K562 (cell line): ENCODE data around the gene WAS. TPM values are rescaled to one million over a fixed set of nuclear protein-coding genes. Genes with fewer than 3 reads are reported as not detected.
A peak's percentile ranks its signal among the peaks of the same experiment; 100 is the strongest.

Source experiments
- FOS ChIP-seq: IDR thresholded peaks from 3 replicates; pipeline ENCODE4 v1.6.1; 2011; ENCODE audit not compliant: insufficient read length; ENCODE audit errors: extremely low read depth
- FOSL1 ChIP-seq: fragments of 200-800 bp; sonication (Bioruptor generic); conservative IDR thresholded peaks from 2 replicates; pipeline ENCODE4 v1.6.1; 2016; ENCODE audit warnings: missing genetic modification characterization, missing compliant biosample characterization
- JUND ChIP-seq, 2 experiments: IDR thresholded peaks; 2 replicates in 1 of 2; 3 replicates in 1 of 2; pipeline ENCODE4 v1.6.1; 2011; ENCODE audit warnings: borderline replicate concordance in 2 of 2, low read depth in 2 of 2, low read length in 2 of 2, improper control_type of control experiment in 1 of 2, missing biosample characterization in 1 of 2, missing genetic modification characterization in 1 of 2, missing genetic modification reagents in 1 of 2
- NCOA1 ChIP-seq: fragments of 450-650 bp; IDR thresholded peaks from 2 replicates; pipeline ENCODE4 v1.6.1; 2016; ENCODE audit warnings: low read depth
- NFE2 ChIP-seq: IDR thresholded peaks from 2 replicates; pipeline ENCODE4 v1.6.1; 2014; ENCODE audit warnings: antibody characterized with exemption, low read depth
- POLR2AphosphoS2 ChIP-seq: IDR thresholded peaks from 2 replicates; pipeline ENCODE4 v1.6.1; 2012; ENCODE audit warnings: low read length, improper control_type of control experiment
- RAD21 ChIP-seq, 2 experiments: fragments of 250-450 bp in 1 of 2; fragments of 450-650 bp in 1 of 2; sonication (Bioruptor Pico) in 1 of 2; formaldehyde crosslinking in 1 of 2; IDR thresholded peaks in 1 of 2; conservative IDR thresholded peaks in 1 of 2; 2 replicates each; pipeline versions ENCODE4 v1.4.0 to v1.8.0; 2020 to 2022; ENCODE audit warnings: mild to moderate bottlenecking in 2 of 2, moderate library complexity in 1 of 2
- RAD51 ChIP-seq: fragments of 450-650 bp; IDR thresholded peaks from 2 replicates; pipeline ENCODE4 v1.7.1; 2016; ENCODE audit warnings: low read depth, mild to moderate bottlenecking, borderline replicate concordance
- SAP30 ChIP-seq: fragments of 200-600 bp; sonication (generic); IDR thresholded peaks from 2 replicates; pipeline ENCODE4 v1.6.1; 2012; ENCODE audit warnings: borderline replicate concordance, low read depth, mild to moderate bottlenecking, moderate library complexity, low read length, control low read depth, inconsistent platforms; ENCODE audit not compliant: insufficient read depth, poor library complexity, severe bottlenecking
- SMAD4 ChIP-seq: fragments of 250-450 bp; sonication (Bioruptor Pico); conservative IDR thresholded peaks from 2 replicates; pipeline ENCODE4 v1.8.0; 2021; ENCODE audit warnings: inconsistent platforms, mild to moderate bottlenecking, moderate library complexity
- SP1 ChIP-seq: sonication (generic); formaldehyde crosslinking; IDR thresholded peaks from 2 replicates; pipeline ENCODE4 v1.8.1; 2022; ENCODE audit warnings: mild to moderate bottlenecking, missing genetic modification reagents
- TAL1 ChIP-seq: fragments of 450-650 bp; IDR thresholded peaks from 2 replicates; pipeline ENCODE4 v1.6.1; 2016; ENCODE audit warnings: mild to moderate bottlenecking
- TCF7L2 ChIP-seq: fragments of 150-350 bp; IDR thresholded peaks from 2 replicates; pipeline ENCODE4 v1.6.1; 2016; ENCODE audit warnings: low read depth, mild to moderate bottlenecking, low read length, moderate library complexity
- ZNF124 ChIP-seq: sonication (generic); formaldehyde crosslinking; IDR thresholded peaks from 2 replicates; pipeline ENCODE4 v1.8.1; 2022; ENCODE audit warnings: missing genetic modification reagents
- ZNF41 ChIP-seq: fragments of 250-450 bp; sonication (Bioruptor Pico); conservative IDR thresholded peaks from 2 replicates; pipeline ENCODE4 v1.4.0; 2020; ENCODE audit warnings: mild to moderate bottlenecking
- ZNF507 ChIP-seq: conservative IDR thresholded peaks from 2 replicates; pipeline ENCODE4 v1.6.1; 2017; ENCODE audit warnings: missing genetic modification characterization, missing compliant biosample characterization
- ZNF717 ChIP-seq: fragments of 250-450 bp; sonication (Bioruptor Pico); IDR thresholded peaks from 2 replicates; pipeline ENCODE4 v1.5.0; 2021
- polyA plus RNA-seq, 8 experiments: library from polyadenylated mRNA; depleted of rRNA in 4 of 8; stranded (reverse) in 5 of 8; unstranded in 3 of 8; fragments of >200 nt; fragmentation: Nextera tagmentation in 2 of 8; fragmentation: Illumina TruSeq in 1 of 8; extraction: Ambion mirVana in 2 of 8; extraction: Trizol in 1 of 8; gene quantifications; 2 replicates each; pipeline versions ENCODE4 v1.2.1 to v1.2.3, GENCODE V29; 2011 to 2014; ENCODE audit warnings: inconsistent platforms in 1 of 8, missing spikeins in 1 of 8
- total RNA-seq, 7 experiments: library from RNA; depleted of rRNA in 6 of 7; stranded (reverse); fragments of >200 nt in 6 of 7; fragmentation: Illumina TruSeq in 2 of 7; extraction: Trizol in 2 of 7; gene quantifications; 2 replicates each; pipeline versions ENCODE4 v1.2.1 to v1.2.3, GENCODE V29; 2011 to 2021; ENCODE audit warnings: low replicate concordance in 1 of 7
- TF ChIP-seq, protein P1 (sequence below): fragments of 450-650 bp; IDR thresholded peaks from 2 replicates; pipeline ENCODE4 v1.6.1; 2014; ENCODE audit warnings: low read depth, mild to moderate bottlenecking, moderate library complexity, borderline replicate concordance
- TF ChIP-seq, protein P2 (sequence below), 2 experiments: fragments of 450-650 bp in 1 of 2; sonication (generic) in 1 of 2; formaldehyde crosslinking in 1 of 2; IDR thresholded peaks; 2 replicates each; pipeline versions ENCODE4 v1.7.1 to v1.9.0; 2016 to 2022; ENCODE audit warnings: inconsistent platforms in 1 of 2, mild to moderate bottlenecking in 1 of 2, missing genetic modification reagents in 1 of 2

Gene WAS
- total and polyA plus RNA-seq, 9 of the 15 experiments (the other 6 are each of a cell fraction or from before 2014, with no cell fraction given) = 0.11 to 16.1 (median 3.8) TPM

DNA sequence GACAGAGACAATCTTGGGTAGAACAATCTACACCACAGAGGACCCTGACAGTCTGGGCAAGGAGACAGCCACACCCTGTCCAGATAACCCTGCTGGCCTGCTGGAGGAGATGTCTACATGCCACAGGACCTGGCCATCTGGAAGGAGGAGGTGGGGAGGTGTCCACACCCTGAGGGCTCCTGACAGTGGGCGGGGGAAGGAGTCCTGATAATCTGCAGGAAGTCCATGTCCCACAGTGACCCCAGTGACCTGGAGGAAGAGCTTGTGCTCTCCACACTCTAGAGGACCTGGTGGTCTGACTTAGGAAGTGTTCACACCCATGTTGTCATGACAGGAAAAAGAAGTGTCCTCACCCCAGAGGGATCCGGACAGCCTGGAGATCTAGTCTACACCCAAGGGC, 18.4 kb downstream of the WAS start (continued):
- TF ChIP-seq NFE2 (no peak), TCF7L2 (no peak), POLR2AphosphoS2 (no peak), TAL1 (peak; percentile 56; the same call in 1 of the 2 replicates), ZNF124 (no peak), SAP30 (no peak), SP1 (CRISPR knock-in tag) (no peak), RAD51 (no peak), ZNF717 (CRISPR knock-in tag) (no peak), FOS (no peak), JUND (IDR thresholded peaks at IDR 0.05; ENCODE audit: borderline replicate concordance, low read depth, low read length) (no peak), JUND (tag; IDR thresholded peaks at IDR 0.05; ENCODE audit: borderline replicate concordance, low read depth, low read length) (peak; percentile 33; the same call in 1 of the 3 replicates), NCOA1 (no peak), RAD21 (CRISPR knock-in tag; conservative IDR thresholded peaks at IDR 0.05 in 1 of 2, IDR thresholded peaks at IDR 0.05 in 1 of 2) (peak in 1 of 2 experiments; percentile 20; a peak in 1 of 4 replicates), ZNF41 (no peak), ZNF507 (tag) (no peak), SMAD4 (CRISPR knock-in tag) (peak; percentile 93), FOSL1 (tag) (no peak)
- TF ChIP-seq, protein P1, sequence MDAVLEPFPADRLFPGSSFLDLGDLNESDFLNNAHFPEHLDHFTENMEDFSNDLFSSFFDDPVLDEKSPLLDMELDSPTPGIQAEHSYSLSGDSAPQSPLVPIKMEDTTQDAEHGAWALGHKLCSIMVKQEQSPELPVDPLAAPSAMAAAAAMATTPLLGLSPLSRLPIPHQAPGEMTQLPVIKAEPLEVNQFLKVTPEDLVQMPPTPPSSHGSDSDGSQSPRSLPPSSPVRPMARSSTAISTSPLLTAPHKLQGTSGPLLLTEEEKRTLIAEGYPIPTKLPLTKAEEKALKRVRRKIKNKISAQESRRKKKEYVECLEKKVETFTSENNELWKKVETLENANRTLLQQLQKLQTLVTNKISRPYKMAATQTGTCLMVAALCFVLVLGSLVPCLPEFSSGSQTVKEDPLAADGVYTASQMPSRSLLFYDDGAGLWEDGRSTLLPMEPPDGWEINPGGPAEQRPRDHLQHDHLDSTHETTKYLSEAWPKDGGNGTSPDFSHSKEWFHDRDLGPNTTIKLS = no peak
- TF ChIP-seq, protein P2, sequence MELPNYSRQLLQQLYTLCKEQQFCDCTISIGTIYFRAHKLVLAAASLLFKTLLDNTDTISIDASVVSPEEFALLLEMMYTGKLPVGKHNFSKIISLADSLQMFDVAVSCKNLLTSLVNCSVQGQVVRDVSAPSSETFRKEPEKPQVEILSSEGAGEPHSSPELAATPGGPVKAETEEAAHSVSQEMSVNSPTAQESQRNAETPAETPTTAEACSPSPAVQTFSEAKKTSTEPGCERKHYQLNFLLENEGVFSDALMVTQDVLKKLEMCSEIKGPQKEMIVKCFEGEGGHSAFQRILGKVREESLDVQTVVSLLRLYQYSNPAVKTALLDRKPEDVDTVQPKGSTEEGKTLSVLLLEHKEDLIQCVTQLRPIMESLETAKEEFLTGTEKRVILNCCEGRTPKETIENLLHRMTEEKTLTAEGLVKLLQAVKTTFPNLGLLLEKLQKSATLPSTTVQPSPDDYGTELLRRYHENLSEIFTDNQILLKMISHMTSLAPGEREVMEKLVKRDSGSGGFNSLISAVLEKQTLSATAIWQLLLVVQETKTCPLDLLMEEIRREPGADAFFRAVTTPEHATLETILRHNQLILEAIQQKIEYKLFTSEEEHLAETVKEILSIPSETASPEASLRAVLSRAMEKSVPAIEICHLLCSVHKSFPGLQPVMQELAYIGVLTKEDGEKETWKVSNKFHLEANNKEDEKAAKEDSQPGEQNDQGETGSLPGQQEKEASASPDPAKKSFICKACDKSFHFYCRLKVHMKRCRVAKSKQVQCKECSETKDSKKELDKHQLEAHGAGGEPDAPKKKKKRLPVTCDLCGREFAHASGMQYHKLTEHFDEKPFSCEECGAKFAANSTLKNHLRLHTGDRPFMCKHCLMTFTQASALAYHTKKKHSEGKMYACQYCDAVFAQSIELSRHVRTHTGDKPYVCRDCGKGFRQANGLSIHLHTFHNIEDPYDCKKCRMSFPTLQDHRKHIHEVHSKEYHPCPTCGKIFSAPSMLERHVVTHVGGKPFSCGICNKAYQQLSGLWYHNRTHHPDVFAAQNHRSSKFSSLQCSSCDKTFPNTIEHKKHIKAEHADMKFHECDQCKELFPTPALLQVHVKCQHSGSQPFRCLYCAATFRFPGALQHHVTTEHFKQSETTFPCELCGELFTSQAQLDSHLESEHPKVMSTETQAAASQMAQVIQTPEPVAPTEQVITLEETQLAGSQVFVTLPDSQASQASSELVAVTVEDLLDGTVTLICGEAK (IDR thresholded peaks at IDR 0.05) = no peak
- TF ChIP-seq, protein P2 (CRISPR knock-in tag; IDR thresholded peaks at IDR 0.05) = no peak
